Hematopoietic multipotent progenitor cell treated with erythropoietin and hydrocortisone succinate and interleukin-3 and kit ligand, for 17 days (in vitro differentiated cells): ENCODE data around the gene SCNN1G.
"Not testable (repeated sequence)": the region's sequence is repeated elsewhere in the genome, so short reads cannot be mapped to it uniquely, and the experiment has no call there.

ENCODE experiments used
- DNase-seq: peaks from one replicate; pipeline ENCODE4 v3.0.0-alpha.2; 2015; ENCODE audit warnings: low spot score

SCNN1G gene, protein sequence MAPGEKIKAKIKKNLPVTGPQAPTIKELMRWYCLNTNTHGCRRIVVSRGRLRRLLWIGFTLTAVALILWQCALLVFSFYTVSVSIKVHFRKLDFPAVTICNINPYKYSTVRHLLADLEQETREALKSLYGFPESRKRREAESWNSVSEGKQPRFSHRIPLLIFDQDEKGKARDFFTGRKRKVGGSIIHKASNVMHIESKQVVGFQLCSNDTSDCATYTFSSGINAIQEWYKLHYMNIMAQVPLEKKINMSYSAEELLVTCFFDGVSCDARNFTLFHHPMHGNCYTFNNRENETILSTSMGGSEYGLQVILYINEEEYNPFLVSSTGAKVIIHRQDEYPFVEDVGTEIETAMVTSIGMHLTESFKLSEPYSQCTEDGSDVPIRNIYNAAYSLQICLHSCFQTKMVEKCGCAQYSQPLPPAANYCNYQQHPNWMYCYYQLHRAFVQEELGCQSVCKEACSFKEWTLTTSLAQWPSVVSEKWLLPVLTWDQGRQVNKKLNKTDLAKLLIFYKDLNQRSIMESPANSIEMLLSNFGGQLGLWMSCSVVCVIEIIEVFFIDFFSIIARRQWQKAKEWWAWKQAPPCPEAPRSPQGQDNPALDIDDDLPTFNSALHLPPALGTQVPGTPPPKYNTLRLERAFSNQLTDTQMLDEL

DNA sequence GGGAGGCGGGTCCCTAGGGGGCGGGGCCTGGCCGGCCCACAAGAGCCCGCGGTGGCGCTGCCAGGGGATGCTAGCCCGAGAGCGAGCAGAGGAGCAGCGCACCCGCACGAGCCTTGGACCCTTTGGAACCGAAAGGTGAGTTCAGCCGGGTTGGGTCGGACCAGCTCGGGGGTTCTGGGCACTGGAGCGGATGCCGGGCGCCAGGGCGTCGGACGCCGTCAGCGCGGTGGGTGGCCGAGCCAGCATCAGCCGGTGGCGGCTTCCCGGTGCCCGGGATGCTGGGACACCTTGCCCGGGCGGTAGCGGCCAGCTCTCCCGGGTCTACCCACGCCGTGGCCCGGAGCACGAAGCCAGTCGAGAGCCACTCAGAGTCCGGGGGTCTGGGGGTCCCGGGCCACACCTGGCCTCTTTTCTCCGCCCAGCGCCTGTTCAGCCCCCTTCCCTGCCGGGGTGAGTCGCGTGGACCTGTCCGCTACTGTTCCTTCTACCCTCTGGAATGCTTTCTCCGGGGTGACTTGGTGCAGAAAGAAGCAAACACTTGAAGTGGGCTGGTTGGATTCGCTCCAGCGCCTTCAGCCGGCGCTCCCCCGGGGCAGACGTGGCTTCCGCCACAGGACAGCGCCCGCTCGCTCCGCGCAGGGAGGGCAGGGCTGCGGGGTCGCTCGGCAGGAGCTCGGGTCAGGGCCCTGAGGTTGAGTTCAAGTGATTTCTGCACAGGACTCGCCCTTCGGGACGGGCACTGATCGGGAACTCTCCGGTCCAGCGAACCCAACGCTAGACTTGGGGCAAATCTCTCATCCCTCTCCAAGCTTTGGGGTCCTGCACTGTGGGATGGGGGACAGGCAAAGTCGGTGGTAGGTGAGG is at the start of gene SCNN1G:
Gene SCNN1G (plus strand): TSS at position 67 of the 864 bp plus-strand sequence. CDS start 3,527 bp downstream, outside the sequence.
- DNase-seq, result no peak

DNA sequence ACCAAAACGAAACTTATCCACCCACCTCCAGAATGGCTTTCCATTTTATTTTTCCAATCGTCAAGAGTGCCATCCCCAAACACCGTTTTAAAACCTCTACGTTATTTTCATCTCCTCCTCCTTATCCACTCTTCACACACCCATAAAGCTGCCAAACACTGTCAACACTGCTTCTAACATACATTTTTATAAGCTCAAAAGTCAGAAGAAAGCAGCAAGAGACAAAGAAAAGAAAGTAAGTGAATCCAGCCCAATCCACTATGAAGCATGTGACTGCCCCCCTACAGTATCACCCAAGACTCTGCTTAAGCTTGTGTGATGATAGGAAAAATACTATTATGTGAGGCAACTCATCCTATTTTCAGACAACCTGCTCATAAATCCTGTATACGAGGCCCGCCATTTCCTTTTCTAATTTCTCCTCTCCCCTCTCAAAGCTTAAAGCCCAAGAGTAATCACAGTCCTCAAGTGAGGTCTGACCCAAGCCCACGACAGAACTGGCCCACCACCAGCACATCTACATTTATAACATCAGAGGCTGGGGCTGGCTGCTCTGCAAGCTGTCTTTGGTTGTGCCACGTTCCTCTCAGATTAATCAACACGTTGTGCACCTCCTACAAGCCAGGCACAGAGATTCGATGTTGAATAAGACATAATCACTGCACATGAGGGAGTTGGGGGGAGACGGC is 49.6 kb upstream of the SCNN1G start:
- no peak for DNase-seq

DNA sequence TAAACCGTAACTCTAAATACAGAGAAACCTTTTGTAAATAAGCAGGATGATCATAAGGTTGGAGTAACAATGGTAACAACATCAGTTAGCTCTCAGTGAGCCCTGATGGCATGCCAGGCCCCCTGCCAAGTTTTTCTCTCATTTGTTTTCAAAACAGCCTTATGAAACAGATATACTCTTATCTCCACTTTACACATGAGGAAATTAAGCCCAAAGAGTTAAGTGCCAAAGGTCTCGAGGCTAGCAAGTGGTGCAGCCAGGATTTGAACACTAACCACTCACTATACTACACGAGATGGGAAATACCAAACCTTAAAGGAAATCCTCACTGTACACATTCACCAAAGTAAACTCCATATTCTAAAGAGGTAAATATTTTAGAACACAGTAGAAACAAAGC is 48.3 kb upstream of the SCNN1G start:
- peak; percentile 31 for DNase-seq

DNA sequence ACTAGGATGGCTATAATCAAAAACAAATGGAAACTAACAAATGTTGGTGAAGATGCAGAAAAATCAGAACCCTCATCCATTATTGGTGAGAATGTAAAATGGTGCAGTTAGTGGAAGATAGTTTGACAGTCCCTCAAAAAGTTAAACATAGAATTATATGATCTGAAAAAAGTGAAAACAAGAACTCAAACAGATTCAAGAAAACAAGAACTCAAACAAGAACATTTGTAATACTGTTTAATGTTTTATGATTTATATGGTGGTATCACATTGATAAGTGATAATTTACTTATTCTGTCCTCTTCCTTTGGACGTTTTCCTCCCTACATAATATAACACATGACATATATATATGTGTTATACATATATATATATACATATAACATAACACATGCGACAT is 45.3 kb upstream of the SCNN1G start:
- no peak for DNase-seq

DNA sequence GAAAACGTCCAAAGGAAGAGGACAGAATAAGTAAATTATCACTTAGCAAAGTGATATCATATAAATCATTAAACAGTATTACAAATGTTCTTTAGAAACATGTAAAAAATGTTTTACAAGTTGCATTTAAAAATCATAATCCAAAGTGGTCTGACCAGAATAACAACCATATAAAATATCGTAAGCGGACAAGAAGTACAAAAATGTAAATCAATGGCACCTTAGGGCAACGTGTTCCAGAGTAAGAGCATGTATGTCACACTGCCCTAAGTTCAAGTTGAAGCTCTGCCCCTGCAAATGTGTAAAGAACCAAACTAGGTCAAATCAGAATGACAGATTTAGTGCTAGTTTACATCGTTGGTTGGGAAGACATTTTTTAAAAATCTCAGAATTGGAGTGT is 44.7 kb upstream of the SCNN1G start:
- no peak for DNase-seq

DNA sequence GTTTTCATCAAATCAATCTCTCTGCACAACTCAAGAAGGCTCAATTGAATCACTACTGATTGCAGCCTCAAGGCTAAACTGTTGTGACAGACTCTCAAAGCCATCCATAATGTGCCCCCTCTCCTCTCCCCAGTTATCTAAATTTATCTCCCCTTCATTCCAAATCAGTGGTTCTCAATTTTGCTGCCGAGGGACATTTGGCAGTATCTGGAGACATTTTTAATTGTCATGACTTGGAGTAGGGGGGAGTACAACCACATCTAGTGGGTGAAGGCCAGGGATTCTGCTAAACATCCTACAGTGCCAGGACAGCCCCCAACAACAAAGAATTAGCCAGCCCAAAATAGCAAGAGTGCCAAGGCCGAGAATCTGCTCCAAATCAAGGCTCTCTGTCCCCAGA is 42.4 kb upstream of the SCNN1G start:
- DNase-seq, result no peak

DNA sequence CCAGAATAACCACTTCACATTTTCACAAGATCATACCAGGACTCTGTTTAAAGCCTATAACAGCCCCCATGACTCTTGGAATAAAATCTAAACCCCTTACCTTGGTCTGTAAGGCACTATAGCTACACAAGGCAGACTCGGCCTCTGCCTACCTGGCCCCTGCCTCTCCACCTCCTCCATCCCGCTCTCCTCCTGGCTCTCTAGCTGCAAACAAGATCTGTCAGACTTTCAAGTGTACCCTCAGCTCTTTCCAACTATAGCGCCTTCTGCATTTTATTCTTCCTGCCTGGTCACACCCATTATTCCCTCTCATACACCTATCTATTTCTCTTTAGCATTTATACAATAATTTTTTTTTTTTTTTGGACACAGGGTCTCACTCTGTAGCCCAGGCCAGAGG is 41.5 kb upstream of the SCNN1G start:
- DNase-seq, result no peak

DNA sequence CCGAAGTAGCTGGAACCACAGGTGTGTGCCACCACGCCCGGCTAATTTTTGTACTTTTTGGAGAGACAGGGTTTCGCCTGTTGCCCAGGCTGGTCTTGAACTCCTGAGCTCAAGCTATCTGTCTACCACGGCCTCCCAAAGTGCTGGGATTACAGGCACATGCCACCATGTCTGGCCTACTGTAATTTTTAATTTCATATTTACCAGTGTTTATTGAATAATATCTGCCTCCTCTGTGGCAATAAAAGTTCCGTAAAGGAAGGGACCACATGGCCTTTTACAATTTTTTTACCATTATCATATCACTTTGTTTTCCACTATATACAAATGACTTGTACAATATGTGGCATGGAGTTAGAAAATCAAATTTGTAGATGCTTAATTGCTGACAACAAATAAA is 41.0 kb upstream of the SCNN1G start:
- DNase-seq, result no peak

DNA sequence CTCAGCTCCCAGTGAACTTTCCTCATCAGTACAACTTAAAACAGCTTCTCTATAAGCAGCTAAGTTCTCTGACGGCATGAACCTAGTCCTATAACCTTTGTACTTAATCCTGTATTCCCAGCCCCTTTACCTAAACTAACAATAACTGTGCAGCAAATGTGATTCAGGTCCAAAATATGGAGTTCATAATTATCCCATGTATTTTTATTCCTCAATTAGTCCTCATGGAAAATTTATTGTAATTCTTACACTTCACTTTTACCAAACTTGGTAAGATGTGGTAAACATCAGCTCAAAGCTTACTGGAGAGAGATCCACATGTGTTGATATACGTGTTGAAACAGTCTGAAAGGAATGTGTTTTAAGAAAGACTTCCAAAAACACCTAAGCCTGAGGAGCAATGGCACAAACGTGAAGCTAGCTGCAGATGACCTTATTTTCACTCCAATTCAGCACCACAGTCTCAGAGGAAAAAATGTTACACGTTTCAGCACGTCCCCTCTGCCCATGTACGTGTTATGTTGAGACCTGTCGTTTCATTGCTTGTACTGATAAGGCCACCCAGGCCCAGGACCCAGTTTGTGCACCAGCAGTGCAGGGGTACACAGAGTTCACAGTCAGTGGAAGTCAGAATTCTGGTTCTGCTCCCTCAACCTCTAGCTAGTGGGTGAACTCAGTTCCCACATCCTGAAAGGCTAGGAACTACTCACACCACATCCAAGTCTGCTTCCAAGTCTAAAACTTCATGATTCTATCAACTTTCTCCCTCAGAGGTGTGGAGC is 40.4 kb upstream of the SCNN1G start:
- DNase-seq, result no peak

DNA sequence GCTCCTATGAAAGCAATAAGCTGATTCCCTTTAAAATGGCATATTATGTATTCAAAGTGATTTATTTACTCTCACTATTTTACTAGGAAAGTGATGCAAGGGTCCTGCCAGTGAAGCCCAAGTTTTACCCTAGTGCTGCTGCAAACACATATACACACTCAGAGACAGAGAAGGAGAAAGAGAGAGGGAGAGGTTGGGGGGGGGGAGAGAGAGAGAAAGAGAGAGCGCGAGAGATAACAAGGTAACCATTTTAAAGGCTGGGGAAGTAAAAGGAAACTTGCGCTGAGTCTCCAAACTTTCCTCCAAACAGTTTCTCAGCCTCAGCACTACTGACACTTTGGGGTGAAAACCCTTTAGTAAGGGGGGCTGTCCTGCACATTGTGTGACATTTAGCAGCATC is 39.2 kb upstream of the SCNN1G start:
- DNase-seq, result no peak

DNA sequence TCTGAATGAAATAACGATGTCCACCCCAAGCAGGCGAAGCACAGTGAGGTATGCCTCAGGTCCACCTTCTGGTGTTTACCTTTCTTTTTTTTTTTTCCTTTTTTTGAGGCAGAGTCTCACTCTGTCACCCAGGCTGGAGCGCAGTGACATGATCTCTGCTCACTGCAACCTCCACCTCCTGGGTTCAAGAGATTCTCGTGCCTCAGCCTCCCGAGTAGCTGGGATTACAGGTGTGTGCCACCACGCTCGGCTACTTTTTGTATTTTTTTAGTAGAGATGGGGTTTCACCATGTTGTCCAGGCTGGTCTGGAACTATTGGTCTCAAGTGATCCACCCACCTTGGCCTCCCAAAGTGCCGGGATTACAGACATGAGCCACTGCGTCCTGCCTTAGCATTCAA is 38.2 kb upstream of the SCNN1G start:
- DNase-seq, result not testable (repeated sequence)

DNA sequence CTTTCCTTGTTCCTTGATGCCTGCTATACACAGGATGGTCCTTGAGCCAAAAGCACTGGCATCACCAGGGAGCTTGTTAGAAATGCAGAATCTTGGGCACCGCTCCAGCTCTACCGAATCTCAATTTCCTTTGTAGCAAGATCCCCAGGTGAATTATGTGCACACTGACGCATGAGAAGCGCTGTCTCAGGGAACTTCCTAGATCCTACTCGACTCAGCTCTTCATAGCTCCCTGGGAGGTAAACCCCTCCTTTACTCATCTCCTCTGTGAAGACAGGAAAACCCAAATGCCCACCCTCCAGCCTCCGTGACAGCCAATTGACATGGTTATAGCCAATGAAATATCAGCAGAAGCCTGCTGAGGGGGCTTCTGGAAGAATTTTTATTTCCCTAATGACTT is 37.4 kb upstream of the SCNN1G start:
- DNase-seq, result no peak

DNA sequence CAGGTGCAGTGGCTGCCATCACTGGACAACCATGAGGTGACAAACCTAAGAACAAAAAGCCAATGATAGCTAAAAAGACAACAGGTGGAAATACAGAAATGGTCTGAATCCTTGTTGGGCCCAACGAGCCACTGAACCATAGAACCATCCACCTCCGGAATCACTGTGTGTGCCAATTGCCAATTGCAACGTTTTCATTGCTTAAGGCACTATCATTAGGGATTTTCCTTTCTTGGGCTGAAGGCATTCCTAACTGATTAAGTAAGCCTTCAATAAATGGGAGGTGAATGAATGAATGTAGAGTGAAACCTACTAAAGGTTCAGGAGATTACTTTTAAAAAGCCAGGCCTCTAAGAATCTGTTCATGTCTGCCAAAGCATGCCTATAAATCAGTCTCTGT is 36.9 kb upstream of the SCNN1G start:
- no peak for DNase-seq

DNA sequence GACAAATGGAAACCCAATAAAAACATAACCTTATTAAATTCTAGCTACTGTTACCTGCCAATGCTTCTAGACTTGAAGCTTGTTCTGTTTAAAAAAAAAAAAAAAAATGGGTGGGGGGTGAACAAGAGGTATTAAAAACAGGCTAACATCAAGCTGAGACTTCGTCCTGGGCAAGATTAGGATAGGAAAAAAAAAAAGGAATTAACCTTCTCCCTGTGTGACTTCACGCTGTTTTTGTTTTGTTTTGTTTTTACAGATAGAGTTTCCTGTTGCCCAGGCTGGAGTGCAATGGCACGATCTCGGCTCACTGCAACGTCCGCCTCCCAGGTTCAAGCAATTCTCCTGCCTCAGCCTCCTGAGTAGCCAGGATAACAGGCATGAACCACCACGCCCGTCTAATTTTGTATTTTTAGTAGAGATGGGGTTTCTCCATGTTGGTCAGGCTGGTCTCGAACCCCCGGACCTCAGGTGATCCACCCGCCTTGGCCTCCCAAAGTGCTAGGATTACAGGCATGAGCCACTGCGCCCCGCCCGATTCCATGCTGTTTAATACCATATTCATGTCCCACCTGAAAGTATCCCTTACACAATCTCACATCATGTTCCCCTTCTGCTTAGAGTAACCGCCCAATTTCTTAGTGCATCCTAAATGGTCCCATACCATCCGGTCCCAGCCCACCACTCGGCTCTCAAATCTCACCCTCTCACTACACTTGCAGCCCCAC is 35.5 kb upstream of the SCNN1G start:
- DNase-seq, result no peak

DNA sequence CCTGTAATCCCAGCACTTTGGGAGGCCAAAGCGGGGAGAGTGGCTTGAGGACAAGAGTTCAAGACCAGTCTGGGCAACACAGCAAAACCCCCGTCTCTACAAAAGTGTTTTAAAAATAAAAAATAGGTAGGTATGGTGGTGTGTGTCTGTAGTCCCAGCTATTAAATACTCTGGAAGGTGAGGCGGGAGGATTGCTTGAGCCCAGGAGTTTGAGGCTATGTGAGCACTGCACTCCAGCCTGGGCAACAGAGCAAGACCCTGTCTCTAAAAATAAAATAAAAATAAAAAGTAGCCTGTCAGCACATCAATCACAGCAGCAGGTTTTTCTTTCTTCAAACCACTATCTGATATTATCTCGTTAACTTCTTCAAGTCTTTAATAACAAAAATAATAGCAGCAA is 34.9 kb upstream of the SCNN1G start:
- no peak for DNase-seq

DNA sequence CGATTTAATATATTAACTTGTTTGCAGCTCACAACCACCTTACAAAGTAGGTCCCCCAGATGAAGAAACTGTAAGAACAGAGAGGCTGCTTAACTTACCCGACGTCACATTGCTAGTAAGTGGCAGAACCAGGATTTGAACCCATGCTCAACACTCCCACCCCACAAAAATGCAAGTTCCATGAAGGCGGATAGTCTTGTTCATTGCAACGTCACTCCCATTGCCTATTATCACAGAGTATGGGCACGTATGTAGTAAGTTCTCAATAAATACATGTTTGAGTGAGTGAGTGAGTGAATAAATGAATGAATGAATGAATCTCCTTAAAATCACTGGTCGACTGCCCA is 34.4 kb upstream of the SCNN1G start:
- peak; percentile 9 for DNase-seq

DNA sequence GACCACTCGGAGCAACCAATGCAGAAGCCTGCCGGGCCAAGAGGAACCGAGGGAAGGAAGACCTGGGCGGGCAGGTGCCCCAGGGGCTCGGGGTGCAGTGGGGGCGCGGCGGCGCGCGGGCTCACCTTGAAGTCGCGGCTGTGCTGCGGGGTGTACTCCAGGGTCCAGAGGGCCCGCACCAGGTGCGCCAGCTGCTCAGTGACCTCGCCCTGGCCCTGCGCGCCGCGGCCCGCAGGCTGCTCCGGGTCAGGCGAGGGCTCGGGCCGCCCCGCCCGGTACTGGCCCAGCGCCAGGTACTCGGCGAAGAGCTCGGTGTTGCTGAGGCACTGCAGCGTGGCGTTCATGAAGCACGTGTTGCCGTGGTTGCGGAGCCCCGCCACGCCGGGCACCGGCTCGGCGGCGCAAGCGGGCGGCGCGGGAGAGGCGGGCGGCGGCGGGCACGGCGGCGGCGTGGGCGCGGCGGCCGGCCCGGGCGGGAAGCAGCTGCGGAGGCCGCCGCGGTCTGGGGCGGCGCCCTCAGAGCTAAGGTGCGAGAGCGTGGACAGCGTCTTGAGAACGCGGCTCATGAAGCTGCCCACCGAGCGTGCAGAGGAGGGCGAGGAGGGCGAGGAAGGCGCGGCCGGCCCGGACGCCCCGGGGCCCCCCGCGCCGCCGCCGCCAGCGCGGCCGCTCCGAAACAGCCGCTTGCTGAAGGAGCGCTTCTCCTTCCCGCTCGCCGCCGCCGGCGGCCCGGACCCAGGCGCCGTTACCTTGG is 33.9 kb upstream of the SCNN1G start:
- peak; percentile 70 for DNase-seq

DNA sequence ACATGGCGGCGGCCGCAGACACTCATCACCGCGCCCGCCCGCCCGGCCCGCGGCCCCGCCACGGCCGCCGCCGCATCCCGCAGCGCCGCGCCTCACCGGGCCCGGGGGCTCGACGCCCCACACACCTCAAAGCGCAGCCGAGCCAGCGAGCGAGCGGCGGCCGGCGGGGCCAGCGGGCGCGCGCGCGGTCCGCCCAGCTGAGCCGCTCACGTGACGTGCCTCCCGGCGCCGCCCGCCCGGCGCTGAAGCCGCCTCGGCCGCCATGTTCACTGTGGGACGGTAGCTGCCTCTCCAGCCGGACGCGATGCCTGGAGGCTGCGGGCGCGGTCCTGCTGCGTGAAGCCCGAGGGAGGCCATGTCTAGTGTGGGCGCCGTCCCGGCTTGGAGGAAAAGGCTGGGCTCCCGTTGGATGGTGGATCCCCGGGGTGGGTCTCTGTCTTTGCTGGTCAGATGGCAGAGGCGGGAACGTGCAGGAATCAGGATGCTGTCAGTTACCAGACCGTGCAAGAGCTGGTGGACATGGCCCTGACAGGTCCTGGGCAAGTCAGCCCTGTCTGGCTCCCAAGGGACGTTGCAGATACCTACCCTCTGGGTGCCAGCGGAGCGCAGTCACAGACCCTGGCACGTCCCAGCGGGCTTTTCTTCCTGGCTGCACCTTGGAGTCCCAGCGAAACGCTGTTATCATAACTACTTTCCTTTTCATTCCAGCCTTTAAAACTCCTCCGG is 33.1 kb upstream of the SCNN1G start, which contains the start of gene USP31:
Gene USP31 (minus strand): TSS at position 186 of the 726 bp plus-strand sequence. CDS start 182 bp downstream, at position 4.
- peak; percentile 86 for DNase-seq

DNA sequence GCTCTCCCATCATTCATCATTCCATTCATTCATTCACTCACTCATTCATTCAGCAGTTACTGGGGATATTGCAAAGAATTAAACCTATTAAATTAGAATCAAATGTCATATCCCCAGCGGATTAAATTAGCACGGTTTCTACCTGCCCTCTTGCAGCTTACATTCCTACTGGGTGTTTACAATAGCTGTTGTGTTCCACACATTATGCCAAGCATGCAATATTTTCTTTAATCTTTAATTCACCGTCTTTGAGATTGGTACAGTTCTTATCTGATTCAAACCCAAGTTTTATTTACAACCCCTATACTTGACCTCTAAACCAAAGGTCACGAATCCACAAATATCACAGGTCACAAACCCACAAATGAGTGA is 32.6 kb upstream of the SCNN1G start:
- no peak for DNase-seq
